GM10847 (cell line): ENCODE measurements around the gene HAGHL.

Experiments used
- POLR2A ChIP-seq: IDR thresholded peaks from 2 replicates; pipeline ENCODE4 v1.6.1; 2011; ENCODE audit not compliant: insufficient read length; ENCODE audit errors: extremely low read depth

The HAGHL gene

DNA sequence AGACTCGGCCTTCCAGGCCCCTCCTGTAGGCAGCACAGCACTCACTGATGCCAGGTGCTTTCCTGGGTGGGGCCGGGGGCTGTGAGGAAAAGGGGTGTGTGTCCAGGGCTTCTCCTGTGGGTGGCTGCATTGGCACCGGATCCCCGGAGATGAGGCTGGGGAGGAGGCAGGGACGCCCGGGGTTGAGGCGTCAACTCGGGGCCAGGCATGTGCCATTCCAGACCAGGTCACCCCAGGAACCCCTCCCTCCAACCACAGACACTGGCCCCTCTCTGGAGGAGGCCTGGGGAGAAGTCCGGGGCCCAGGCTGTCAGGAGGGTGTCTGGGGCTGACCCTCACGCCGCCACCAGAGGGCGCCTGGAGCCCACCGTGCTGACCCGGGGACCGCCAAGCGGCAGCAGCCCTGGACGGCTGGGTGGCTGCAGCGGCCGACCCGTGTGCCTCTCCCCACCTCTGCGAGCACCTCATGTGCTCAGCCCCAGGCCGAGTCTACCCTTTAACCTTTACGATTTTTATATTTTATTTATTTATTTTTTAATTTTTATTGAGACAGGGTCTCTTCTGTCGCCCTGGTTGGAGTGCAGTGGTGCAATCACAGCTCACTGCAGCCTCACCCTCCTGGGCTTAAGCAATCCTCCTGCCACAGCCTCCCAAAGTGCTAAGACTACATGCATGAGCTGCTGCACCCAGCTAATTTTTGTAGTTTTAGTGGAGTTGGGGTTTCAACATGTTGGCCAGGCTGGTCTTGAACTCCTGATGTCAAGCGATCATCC, 15.2 kb upstream of the HAGHL start:
- TF ChIP-seq POLR2A = no peak

DNA sequence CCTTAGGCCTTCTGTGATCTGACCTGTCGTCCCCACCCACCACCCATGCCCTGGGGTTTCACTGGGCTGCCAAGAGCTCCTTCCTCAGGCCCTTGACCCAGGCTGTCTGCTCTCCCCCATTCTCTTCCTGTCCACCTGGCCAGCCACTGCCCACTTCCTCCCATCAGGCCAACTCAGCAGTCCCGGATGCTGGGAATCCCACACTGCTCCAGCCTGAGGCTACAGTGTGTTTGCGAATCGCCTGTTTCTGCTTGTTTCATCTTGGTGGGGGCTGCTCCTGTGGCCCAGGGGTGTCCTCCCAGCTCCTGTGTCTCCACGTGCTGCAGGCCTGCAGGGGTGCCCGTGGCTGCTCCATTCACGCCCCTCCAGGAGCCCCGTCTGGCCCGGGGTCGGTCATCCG, 12.8 kb upstream of the HAGHL start:
- TF ChIP-seq POLR2A = no peak

DNA sequence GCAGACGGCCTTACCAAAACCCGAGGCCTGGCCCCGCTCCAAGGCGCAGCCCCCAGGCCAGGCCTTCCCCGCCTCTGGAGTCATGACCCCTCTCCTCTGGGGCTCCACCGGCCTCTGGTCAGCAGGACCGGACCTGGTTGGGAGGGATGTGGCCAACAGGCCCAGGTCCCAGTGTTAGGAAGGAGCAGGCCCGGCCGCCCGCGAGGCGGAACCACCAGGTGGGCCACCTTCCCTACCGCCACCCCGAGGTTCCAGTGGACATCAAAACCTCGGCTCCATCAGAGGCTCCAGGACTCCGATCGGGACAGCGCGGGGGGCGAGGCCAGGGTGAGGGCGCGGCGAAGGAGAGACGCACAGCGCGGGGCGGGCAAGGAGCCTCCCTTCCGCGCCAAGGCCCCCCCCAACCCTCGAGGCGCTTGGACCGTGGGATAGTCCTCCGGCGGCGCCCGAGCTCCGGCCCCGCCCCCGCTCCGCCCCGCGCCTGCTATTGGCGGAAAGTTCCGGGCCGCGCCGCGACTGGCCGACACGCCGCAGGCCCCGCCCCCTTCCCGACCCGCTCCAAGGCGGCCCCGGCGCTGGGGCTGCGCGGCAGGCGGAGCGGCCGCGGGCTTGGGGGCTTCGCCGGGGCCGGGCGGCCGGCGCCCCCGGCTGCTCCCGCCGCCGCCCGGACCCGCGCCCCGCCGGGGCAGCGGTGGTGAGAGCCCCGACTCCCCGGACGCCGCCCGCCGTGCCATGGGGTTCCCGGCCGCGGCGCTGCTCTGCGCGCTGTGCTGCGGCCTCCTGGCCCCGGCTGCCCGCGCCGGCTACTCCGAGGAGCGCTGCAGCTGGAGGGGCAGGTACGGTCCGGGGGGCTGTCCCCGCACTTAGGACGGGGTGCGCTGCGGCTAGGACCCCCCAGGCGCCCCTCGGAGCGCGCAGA, 12.1 kb upstream of the HAGHL start, which contains the start of gene METRN:
Gene METRN (plus strand): TSS at position 561 of the 919 bp plus-strand sequence. CDS start 172 bp downstream, at position 733.
- no peak for TF ChIP-seq POLR2A

DNA sequence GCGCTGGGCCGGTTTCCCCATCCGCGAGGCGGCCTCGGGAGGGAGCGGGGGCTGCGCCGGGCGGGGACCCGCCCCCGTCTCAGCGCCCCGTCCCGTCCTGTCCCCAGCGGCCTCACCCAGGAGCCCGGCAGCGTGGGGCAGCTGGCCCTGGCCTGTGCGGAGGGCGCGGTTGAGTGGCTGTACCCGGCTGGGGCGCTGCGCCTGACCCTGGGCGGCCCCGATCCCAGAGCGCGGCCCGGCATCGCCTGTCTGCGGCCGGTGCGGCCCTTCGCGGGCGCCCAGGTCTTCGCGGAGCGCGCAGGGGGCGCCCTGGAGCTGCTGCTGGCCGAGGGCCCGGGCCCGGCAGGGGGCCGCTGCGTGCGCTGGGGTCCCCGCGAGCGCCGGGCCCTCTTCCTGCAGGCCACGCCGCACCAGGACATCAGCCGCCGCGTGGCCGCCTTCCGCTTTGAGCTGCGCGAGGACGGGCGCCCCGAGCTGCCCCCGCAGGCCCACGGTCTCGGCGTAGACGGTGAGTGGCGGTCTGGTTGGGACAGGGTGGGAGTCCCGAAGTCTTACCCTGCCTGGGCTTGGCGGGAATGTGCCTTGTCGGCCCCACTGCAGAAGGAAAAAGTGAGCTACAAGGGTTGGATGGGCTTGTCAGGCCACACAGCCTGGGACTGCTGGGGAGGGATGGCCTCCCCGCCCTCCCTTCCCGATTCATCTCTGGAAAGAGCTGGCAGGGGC, 11.3 kb upstream of the HAGHL start:
- no peak for TF ChIP-seq POLR2A

DNA sequence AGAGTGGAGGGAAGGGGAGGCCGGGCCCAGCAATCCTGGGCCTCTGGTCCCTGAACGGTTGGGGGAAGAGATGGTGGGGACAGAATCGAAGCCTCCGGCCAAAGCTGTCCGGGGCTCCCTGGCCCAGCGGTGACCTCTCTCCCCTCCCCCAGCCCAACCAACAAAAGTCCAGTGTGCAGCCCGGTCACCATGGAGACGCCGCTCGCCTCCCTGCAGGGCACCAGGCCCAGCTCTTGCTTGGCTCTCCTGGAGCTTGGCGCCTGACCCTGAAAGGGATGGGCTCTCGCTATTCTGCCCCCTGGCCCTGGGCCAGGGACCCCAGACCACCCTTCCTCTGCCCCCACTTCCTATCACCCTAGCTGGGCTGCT, 10.7 kb upstream of the HAGHL start:
- TF ChIP-seq POLR2A = no peak

DNA sequence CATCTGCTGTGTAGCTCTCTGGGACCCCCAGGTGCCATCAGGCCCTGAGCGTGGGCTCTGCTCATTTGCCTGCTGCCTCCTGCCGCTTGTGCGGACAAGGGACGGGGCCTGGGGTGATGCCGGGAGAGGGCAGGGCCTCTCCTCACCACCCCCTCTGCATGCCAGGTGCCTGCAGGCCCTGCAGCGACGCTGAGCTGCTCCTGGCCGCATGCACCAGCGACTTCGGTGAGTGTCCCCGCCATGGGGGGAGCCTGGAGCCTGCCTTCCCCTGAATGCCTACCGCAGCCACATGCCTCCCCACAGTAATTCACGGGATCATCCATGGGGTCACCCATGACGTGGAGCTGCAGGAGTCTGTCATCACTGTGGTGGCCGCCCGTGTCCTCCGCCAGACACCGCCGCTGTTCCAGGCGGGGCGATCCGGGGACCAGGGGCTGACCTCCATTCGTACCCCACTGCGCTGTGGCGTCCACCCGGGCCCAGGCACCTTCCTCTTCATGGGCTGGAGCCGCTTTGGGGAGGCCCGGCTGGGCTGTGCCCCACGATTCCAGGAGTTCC, 10.1 kb upstream of the HAGHL start:
- no peak for TF ChIP-seq POLR2A

DNA sequence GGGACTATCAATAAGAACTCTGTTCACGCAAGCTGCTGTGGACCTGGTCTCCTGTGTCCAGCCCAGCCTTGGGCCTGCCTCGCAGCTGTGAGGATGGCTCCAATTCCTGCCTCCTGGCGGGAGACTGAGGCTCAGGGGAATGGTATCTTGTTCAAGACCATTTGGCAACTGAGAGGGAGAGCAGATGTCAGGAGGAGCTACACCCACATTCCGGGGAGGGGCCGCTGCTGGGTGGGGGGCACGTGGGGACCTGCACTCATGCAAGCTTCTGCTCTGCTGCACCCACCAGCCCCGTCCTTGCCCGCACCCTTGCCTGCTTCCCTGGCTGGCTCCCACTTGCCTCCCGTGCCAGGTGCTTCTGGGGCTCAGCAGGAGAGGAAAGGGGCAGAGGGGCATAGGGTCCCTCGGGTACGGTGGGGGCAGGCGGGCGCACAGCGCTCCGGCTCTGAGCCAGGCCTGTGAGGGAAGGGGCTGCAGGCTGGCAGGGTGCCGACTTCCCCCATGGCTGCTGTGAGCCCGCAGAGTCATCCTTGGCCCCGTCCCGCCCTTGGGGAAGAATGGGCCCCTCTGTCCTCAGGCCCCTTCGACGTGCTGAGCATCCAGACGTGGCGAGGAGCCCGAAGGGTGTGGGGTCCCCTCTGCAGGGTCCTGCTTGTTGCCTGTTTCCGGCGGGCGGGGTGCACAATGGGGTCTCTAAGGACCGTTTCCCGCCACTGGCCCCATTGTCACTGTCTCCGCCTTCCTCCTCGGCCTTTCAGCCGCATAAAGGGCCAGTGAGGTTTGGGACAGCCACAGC, 9.3 kb upstream of the HAGHL start:
- TF ChIP-seq POLR2A = no peak

DNA sequence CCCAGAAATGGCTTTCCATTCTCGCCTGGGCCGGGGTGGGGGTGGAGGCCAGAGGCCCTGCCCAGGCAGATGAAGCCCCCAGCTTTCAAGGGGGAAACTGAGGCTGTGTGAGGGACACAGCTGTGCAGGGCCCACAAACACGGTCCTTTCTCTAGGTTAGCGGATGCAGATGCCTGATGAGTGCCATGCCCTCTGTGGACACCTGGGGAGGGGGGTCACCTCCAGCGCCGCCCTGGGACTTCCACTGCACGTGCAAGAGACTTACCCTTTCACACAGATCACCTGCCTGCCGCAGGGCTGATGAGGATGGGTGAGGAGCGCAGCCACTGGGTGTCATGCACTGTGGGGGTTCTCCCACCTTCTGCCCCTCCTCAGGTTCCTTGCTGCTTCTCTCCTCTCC, 8.5 kb upstream of the HAGHL start:
- no peak for TF ChIP-seq POLR2A

DNA sequence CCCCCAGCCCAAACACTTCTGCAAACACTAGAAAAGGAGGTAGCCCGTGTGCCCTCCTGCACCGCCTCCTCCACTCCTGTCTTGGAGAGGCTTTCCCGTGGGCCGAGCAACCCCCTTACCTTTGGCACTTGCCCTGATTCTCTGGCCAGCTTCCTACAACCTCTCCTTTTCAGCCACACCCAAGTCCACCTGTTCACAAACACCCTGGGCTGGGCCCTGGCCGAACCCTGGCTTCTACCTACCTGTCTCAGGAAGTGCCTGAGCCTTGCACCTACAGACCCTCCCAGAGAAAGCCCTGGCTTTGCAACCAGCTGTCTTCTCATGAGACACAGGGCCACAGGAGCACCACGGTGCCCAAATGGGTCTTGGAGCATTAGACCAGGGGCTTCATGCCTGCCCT, 8.0 kb upstream of the HAGHL start:
- TF ChIP-seq POLR2A = no peak

DNA sequence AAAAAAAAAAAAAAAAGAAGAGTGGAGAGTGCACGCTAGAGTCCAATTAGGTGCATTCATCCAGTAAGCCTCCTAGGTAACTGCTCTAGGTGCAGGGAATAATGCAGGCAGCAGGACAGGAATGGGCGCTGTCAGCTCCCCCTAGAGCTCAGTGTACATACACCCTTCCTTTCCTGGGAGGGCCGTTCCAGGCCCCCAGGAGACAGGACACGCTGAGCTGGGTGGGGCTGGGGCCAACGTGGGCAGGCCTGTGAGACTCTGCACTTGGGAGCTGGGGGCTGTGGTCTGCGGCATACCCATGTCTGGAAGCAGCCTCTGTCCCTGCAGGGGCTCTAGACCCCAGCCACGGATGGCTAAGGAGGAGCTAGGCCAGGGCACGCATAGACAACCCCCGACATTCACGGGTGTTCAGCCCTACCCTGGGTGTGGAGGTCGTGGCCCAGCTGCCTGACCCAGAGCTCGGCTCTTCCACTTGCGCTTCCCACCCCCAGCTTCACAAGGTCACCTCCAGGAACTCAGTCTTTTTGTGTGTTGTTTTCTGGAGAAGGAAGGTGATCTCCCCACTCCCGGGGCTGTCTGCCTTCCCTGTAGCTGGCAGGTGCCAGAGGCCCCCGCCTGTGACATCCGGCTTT, 7.0 kb upstream of the HAGHL start:
- no peak for TF ChIP-seq POLR2A

DNA sequence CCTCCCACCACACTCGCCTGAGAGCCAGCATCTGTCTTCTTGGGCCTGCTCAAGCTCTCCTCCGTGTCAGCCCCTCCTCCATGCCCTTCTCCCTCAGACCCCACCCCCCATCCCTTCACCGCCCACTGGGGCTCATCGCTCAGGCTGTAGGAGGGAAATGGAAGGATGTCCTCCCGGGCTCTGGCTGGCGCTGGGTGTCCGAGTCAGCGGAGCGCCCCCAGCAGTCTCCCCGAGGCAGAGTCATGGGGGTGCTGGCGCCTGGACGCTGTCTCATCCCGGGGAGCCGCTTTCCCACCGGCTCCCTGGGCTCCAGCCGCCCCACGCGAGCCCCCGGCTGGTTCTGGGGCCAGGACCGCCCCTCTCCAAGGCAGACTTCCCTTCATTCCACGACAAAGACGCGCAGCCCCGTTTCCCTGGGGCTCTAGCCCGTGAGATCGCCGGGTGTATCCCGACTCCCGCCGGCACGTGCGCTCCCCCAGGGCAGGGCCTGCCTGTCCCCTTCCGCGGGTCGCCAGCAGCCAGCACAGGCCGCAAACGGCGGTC, 6.4 kb upstream of the HAGHL start:
- TF ChIP-seq POLR2A = no peak

DNA sequence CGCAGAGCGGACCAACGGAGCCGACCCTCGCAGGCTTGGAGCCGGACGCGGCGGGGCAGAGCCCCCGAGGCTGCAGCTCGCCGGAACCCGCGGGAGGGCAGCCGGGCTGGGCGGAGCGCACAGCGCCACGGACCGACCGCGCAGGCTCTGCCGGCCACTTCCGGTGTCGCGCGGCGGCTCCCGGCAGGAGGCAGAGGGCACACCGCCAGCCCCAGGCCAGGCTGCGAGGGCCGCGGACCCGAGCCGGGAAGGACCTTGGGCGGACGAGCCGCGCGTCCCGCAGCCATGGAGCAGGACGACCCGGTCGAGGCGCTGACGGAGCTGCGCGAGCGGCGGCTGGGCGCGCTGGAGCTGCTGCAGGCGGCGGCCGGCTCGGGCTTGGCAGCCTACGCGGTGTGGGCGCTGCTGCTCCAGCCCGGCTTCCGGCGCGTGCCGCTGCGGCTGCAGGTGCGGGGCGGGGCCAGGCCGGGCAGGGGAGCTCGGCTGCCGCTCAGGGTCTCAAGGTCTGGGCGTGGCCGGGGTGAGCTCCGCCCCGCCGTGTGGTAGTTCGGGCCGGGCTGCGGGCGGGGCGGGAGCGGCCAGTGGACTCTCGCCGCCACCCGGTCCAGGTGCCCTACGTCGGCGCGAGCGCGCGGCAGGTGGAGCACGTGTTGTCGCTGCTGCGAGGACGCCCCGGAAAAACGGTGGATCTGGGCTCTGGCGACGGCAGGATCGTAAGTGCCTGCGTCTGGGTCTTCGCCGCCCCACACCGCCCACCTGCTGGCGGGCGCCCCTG, 5.7 kb upstream of the HAGHL start, which contains the start of gene ANTKMT:
Gene ANTKMT (plus strand): TSS at position 157 of the 775 bp plus-strand sequence. CDS start 129 bp downstream, at position 286.
- peak; percentile 95 for TF ChIP-seq POLR2A
